Measurements from ENCODE around the gene SENP8.

DNA sequence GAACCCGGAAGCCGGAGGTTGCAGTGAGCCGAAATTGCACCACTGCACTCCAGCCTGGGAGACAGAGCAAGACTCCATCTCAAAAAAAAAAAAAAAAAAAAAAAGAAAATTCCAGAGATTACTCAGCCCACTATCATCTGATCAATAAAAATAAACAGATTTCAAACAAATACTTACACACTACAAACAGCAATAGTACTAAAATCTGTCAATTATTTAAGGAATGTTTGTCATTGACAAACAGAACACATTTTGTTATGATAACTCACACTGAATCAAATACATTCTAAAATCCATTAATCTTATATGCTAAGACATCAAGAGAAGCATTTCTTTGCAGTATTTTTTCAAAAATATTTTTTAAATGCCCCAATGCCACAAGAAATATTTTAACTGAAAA lies 7.8 kb upstream of the SENP8 start:
- TF ChIP-seq, protein P1, sequence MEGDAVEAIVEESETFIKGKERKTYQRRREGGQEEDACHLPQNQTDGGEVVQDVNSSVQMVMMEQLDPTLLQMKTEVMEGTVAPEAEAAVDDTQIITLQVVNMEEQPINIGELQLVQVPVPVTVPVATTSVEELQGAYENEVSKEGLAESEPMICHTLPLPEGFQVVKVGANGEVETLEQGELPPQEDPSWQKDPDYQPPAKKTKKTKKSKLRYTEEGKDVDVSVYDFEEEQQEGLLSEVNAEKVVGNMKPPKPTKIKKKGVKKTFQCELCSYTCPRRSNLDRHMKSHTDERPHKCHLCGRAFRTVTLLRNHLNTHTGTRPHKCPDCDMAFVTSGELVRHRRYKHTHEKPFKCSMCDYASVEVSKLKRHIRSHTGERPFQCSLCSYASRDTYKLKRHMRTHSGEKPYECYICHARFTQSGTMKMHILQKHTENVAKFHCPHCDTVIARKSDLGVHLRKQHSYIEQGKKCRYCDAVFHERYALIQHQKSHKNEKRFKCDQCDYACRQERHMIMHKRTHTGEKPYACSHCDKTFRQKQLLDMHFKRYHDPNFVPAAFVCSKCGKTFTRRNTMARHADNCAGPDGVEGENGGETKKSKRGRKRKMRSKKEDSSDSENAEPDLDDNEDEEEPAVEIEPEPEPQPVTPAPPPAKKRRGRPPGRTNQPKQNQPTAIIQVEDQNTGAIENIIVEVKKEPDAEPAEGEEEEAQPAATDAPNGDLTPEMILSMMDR (IDR thresholded peaks at IDR 0.05) = no peak
- no peak for TF ChIP-seq POLR2A (IDR thresholded peaks at IDR 0.05)
- TF ChIP-seq POLR2AphosphoS5 (IDR thresholded peaks at IDR 0.05) = no peak
- TF ChIP-seq EP300 (IDR thresholded peaks at IDR 0.05) = no peak
